C4-2B (cell line): ENCODE data around the gene SHD.

Experiments used
- H3K27ac ChIP-seq: fragments of 450-650 bp; 2 replicates; pipeline ENCODE4 v1.5.1; 2017
- ZFX ChIP-seq: fragments of 450-650 bp; IDR thresholded peaks from 2 replicates; pipeline ENCODE4 v1.6.1; 2017
- TF ChIP-seq, protein P1 (sequence below): fragments of 450-650 bp; conservative IDR thresholded peaks from 2 replicates; pipeline ENCODE4 v1.5.1; 2017; ENCODE audit warnings: mild to moderate bottlenecking

Gene SHD

DNA sequence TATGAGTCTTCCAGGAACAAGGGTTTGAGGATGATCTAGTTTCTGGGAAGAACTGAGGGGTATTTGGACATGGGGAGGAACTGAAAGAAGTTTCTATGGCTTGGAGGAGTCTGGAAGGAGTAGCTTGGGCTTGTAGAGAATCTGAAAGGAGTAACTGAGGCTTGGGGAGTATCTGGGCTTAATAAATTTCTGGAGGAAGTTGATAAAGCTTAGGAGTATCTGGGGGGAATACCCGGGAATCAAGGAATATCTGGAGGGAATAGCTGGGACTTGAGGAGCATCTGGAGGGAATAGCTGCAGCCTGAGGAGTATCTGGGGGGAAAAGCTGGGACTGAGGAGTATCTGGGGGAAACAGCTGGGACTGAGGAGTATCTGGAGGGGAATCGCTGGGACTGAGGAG lies 41.4 kb downstream of the SHD start:
- no peak overlapping the region for H3K27ac ChIP-seq
- TF ChIP-seq, protein P1, sequence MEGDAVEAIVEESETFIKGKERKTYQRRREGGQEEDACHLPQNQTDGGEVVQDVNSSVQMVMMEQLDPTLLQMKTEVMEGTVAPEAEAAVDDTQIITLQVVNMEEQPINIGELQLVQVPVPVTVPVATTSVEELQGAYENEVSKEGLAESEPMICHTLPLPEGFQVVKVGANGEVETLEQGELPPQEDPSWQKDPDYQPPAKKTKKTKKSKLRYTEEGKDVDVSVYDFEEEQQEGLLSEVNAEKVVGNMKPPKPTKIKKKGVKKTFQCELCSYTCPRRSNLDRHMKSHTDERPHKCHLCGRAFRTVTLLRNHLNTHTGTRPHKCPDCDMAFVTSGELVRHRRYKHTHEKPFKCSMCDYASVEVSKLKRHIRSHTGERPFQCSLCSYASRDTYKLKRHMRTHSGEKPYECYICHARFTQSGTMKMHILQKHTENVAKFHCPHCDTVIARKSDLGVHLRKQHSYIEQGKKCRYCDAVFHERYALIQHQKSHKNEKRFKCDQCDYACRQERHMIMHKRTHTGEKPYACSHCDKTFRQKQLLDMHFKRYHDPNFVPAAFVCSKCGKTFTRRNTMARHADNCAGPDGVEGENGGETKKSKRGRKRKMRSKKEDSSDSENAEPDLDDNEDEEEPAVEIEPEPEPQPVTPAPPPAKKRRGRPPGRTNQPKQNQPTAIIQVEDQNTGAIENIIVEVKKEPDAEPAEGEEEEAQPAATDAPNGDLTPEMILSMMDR: no peak
- no peak for TF ChIP-seq ZFX

DNA sequence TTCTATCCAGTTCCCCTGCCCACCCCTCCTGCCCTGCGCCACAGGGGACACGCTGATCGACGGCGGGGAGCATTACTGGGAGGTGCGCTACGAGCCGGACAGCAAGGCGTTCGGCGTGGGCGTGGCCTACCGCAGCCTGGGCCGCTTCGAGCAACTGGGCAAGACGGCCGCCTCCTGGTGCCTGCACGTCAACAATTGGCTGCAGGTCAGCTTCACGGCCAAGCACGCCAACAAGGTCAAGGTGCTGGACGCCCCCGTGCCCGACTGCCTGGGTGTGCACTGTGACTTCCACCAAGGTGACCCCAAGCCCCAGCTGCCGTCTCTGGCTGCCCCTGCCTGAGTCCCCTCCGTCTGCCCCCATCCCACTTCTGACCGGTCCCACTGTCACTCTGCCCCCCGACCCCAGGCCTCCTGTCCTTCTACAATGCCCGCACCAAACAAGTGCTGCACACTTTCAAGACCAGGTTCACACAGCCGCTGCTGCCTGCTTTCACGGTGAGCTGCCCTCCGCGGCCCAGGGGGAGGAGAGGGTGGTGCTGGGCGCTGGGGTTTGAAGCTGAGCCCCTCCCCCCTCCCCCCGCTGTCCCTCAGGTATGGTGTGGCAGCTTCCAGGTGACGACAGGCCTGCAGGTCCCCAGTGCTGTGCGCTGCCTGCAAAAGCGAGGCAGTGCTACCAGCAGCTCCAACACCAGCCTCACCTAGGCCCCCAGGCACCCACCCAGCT lies 44.0 kb downstream of the SHD start:
- no peak overlapping the region for H3K27ac ChIP-seq
- TF ChIP-seq, protein P1: no peak
- no peak for TF ChIP-seq ZFX

- no peak for TF ChIP-seq ZFX
- TF ChIP-seq, protein P1: no peak
- no peak overlapping the region for H3K27ac ChIP-seq
Measured at GRCh38 chr19:4323692-4324091, 44.6 kb downstream of the SHD start.

GRCh38 chr19:4324228-4324627 lies 45.2 kb downstream of the SHD start:
- TF ChIP-seq, protein P1: no peak
- no peak for TF ChIP-seq ZFX
- H3K27ac ChIP-seq: no peak overlapping the region

- H3K27ac ChIP-seq: no peak overlapping the region
- TF ChIP-seq, protein P1: no peak
- TF ChIP-seq ZFX: no peak
Measured at GRCh38 chr19:4326215-4326836, 47.3 kb downstream of the SHD start.

GRCh38 chr19:4326837-4327251 lies 47.8 kb downstream of the SHD start:
- TF ChIP-seq ZFX: no peak
- TF ChIP-seq, protein P1: no peak
- H3K27ac ChIP-seq: no peak overlapping the region

GRCh38 chr19:4327252-4327876 lies 48.3 kb downstream of the SHD start:
- no peak overlapping the region for H3K27ac ChIP-seq
- no peak for TF ChIP-seq ZFX
